MM.1S (cell line): ENCODE data around the gene PPP2R5C.

ENCODE experiments used
- EZH2phosphoT487 ChIP-seq: fragments of 300-600 bp; sonication (generic); IDR thresholded peaks from 2 replicates; pipeline ENCODE4 v1.6.1; 2018; ENCODE audit warnings: antibody characterized with exemption, low read length
- TF ChIP-seq, protein P1 (sequence below): fragments of 300-600 bp; sonication (generic); IDR thresholded peaks from 2 replicates; pipeline ENCODE4 v1.5.1; 2016; ENCODE audit warnings: antibody characterized with exemption, low read length, mixed read lengths

GRCh38 chr14:101772770-101773169 is 11.3 kb downstream of the PPP2R5C start:
- TF ChIP-seq, protein P1, sequence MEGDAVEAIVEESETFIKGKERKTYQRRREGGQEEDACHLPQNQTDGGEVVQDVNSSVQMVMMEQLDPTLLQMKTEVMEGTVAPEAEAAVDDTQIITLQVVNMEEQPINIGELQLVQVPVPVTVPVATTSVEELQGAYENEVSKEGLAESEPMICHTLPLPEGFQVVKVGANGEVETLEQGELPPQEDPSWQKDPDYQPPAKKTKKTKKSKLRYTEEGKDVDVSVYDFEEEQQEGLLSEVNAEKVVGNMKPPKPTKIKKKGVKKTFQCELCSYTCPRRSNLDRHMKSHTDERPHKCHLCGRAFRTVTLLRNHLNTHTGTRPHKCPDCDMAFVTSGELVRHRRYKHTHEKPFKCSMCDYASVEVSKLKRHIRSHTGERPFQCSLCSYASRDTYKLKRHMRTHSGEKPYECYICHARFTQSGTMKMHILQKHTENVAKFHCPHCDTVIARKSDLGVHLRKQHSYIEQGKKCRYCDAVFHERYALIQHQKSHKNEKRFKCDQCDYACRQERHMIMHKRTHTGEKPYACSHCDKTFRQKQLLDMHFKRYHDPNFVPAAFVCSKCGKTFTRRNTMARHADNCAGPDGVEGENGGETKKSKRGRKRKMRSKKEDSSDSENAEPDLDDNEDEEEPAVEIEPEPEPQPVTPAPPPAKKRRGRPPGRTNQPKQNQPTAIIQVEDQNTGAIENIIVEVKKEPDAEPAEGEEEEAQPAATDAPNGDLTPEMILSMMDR, result no peak
- TF ChIP-seq EZH2phosphoT487, result no peak
